ENCODE results near the gene PTN. TPM values are rescaled to one million over a fixed set of nuclear protein-coding genes. Genes with fewer than 3 reads are reported as not detected.

The PTN gene
- total and polyA plus RNA-seq, 2 of the 13 experiments (the other 11 are each of a cell fraction or from before 2014, with no cell fraction given), result not detected

DNA sequence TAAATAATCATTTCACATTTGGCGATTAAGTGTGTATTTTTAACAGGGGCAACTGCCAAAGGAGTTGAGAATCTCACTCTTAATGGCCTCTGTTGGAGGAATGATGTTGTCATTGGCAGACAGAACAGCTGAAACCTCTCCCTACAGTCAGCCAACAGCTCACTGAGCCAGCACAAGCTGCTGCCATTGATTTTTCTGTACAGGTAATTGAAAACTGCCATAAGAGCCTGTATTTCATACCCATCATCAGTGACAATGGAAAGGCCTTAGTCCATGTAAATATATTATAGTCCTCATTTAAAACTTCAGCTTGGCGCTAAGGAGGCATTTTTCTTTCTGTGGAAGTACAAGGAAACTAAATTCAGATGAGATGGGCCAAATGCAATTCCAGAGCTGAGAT lies 28.1 kb upstream of the PTN start:
- no peak for FAIRE-seq
- intact Hi-C loops (cut with micrococcal nuclease; ENCODE audit: unreplicated experiment), result no loop called here
- POLR2A ChIA-PET, result no interaction called here
- no peak overlapping the region for H3K27ac ChIP-seq (ENCODE audit: extremely low read length, insufficient read depth, low read length)
- no TSS peak for BruUV-seq (replicated peaks)
- H3K9me3 ChIP-seq (ENCODE audit: low read length), result no peaks in the 10 kb centered on the region
- no peaks in the 10 kb centered on the region for H3K36me3 ChIP-seq (replicated peaks in 1 of 2; ENCODE audit: control insufficient read depth in 1 of 2, insufficient read depth in 2 of 2, low read length in 2 of 2)
- H3K27me3 ChIP-seq (ENCODE audit: control insufficient read depth in 1 of 2, insufficient read depth in 2 of 2, low read length in 2 of 2), result no peaks in the 10 kb centered on the region
- no peak overlapping the region for H3K9ac ChIP-seq (ENCODE audit: insufficient read depth, low read depth, low read length)
- 0% methylated on average over 2 of the region's 2 CpGs for WGBS (ENCODE audit: low lambda C conversion rate)
- no peak overlapping the region for H3K4me3 ChIP-seq (replicated peaks in 1 of 3; ENCODE audit: insufficient read depth in 1 of 3, low read depth in 2 of 3, low read length in 3 of 3)
- no peak for TF ChIP-seq NRL (CRISPR knock-in tag; IDR thresholded peaks at IDR 0.05; ENCODE audit: borderline replicate concordance)
- no peak for TF ChIP-seq BCL3 (CRISPR knock-in tag; IDR thresholded peaks at IDR 0.05)
- TF ChIP-seq ZNF768 (CRISPR knock-in tag; IDR thresholded peaks at IDR 0.05), result no peak
- TF ChIP-seq POGK (CRISPR knock-in tag; conservative IDR thresholded peaks at IDR 0.05), result no peak
- TF ChIP-seq SNAI1 (CRISPR knock-in tag; IDR thresholded peaks at IDR 0.05; ENCODE audit: borderline replicate concordance), result no peak
- no peak for TF ChIP-seq ZNF672 (CRISPR knock-in tag; IDR thresholded peaks at IDR 0.05)
- TF ChIP-seq ZNF713 (CRISPR knock-in tag; IDR thresholded peaks at IDR 0.05), result no peak
- no peak for TF ChIP-seq ZNF644 (CRISPR knock-in tag; IDR thresholded peaks at IDR 0.05; ENCODE audit: low read depth)
- CTCF ChIA-PET (ENCODE audit: low intra/inter-chr PET ratio, low total read pairs), result no interaction called here
- no peaks in the 10 kb centered on the region for H4K20me1 ChIP-seq (ENCODE audit: insufficient read depth, low read length)
- no peak for ATAC-seq
- no peak overlapping the region for H3K4me2 ChIP-seq (ENCODE audit: low read depth, low read length)
- H2AFZ ChIP-seq (ENCODE audit: low read length), result no peak overlapping the region
- DNase-seq (ENCODE audit: low spot score), result no peak
- H3K4me1 ChIP-seq (ENCODE audit: insufficient read depth, low read length), result no peaks in the 10 kb centered on the region
- no peaks in the 10 kb centered on the region for H3K79me2 ChIP-seq (ENCODE audit: insufficient read depth, low read length)
- in situ Hi-C loops (cut with HindIII; ENCODE audit: extremely low pct_ligation_motif_present, low pct_unique_long_range_greater_than_20kb), result no loop called here

Measured in HepG2 (cell line).